Measurements from ENCODE around the gene TRANK1.

The TRANK1 gene

GRCh38 chr3:36833160-36833814, 111.6 kb downstream of the TRANK1 start:
- DNase-seq, result no peak

- DNase-seq, result no peak
Measured at GRCh38 chr3:36832406-36832805, 112.4 kb downstream of the TRANK1 start.

DNA sequence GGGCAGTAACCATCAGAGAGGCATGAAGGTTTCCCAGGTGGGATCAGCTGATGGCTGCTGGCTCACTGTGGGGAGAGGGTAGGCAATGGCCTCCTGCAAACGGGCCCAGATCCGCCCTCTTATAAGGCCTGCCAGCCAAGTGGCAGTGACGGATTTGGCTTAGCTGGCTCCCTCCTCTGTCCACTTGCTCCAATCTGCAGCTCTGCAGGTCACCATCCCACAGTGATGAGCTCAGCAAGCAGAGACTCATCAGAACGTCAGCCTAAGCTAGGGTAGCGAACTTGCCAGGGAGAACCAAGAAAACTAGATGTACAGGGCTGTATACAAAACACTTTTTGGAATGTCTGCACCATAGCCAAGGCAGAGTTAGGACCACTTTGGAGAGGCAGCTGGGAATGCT, 117.7 kb downstream of the TRANK1 start:
- no peak for DNase-seq

DNA sequence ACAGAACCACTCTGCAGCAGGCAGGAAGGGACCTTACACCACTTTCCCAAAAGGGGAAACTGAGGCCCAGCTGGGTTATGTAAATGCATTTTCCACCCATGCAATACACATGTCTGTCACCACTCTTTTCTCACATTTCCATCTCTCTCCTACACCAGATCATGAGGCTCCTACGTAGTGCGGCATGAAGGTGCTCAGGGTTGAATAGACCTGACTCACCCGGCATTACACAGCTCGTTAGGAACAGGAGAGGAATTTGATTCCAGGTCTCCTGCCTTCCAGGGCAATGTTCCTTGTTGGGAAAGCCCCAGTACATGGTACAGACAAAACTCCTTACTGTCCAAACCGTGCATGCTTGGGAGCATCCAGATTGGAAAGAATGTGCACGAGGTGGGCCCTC, 118.6 kb downstream of the TRANK1 start:
- DNase-seq, result no peak

GRCh38 chr3:36824443-36824842, 120.4 kb downstream of the TRANK1 start:
- no peak for DNase-seq

DNA sequence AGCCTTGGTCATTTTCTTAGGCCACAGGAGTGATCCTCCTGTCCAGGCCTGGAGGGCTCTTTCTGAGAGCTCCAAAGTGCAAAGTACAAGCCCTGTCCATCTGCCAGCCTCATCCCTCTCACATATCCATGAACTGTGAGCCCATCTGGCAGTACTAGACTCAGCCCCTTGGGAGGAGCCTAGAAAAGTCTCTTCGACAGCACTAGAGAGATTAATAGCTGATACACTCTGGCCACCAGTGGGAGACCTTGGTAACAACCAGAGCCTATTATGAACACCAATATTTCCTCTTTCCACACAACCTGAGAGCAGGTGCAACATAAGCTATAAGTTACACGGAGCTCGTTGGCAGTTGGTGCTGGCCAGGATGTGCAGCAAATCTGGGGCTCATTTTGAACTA, 121.0 kb downstream of the TRANK1 start:
- no peak for DNase-seq

DNA sequence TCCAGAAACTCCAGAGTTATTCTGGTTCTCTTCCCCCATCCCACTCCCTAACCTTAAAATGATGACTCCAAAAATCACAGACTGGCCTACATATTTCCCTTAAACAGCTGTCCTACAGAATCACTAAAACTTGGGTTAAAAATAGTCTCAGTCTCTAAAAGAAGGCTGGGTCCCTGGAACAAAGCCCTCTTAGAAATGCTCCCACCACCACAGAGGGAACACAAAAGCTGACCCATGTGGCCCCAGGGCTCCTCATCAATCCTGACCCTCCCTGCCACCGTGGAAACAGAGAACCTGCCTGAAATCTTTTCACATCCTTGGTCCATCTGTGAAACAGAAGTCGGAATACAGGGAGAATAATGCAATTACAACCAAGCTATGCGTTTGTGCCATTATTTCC, 124.8 kb downstream of the TRANK1 start:
- no peak for DNase-seq

DNA sequence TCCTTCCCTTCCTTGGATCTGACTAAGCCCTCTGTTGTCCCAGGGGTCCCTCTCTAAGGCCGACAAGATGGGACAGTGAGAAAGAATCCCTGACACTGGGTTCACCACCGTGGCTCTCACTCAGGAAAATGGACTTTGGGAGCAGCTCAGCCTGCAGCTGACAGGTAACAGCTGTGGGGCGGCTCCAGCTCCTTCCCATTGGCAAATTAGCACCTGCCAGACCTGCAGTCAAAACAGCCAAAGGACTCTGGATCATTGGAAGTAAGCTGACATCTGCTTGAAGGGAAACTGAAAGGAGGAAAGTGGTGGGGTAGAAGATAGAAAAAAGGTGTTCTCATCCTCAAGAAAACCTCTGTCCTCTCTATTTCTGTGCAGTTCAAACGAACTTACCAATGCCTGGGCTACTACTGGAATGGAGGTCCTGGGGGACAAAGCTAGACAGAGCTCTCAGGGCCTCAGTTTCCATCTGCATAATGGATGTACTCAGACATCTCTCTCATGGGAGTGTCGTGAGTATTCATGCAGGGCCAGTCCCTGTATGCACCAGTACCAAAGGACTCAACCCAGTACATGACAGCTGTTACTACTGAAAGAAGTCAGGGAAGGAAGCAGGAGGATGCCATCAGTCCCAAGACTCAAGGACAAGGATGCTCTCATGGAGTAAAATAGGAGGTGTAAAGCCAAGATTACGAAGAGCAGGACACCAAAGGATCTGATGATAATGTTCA, 126.9 kb downstream of the TRANK1 start:
- no peak for DNase-seq

DNA sequence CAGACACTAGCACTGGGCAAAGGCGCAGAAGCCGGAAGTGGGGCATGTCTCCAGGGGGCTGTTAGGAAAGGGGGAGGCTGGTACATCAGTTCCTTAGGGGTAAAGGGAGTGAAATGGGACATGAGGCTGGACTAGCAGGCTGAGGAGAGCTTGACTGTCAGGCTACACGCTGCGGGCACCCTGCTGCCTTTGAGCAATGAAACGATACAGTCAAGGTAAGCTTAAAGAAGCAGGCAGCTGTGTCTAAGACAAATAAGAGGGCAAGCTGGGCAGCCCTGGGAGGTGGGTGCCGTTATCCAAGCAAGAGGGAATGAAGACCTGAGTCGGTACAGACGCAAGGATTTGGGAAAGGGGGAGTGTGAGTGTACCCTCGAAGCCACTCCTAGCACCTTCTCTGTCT, 129.5 kb downstream of the TRANK1 start:
- DNase-seq, result no peak

DNA sequence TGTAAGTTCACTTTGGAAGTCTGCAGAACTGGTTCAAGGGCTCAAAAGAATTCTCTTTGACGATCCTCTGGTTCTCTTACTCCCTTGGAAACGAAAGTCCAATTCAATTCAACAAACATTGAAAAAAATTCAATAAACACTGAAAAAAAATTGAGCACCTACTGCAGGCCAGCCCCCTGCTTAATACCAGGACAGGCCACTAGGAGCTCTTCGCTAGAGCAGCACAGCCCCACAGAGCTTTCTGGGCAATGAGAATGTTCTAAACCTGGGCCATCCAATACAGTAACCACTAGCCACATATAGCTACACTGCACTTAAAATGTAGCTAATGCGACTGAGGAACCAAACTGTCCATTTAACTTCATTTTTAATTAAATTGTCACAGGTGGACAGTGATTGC, 130.1 kb downstream of the TRANK1 start:
- peak; percentile 11 for DNase-seq

DNA sequence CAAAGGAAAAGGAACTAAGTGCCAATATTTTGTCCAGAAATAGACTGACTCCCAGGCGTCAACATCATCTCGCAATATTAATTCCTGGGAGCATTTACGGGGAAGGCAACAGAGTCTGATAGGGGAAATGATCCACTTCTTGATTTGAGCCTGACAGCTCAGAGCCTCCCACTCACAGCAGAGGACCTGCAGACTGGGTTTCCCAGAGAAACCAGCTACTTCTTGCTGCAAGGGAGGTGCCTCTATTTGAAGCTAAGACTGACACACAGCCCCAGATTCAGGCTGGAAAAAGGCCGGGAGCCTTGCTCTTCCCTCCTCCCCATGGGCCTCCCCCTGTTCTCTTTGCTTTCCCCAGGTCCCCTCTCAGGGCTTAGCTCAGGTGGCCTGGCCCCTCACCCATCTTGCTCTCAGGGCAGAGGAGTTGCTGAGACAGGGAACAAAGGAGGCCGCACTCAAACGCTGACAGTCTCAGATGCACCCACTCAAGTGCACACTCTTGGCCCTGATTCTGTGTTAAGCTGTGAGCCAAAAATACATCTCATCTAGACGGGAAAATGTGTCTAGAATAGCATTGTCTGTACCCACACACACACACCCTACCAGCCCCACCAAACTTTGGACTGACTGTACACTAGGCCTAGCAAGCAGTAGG, 130.7 kb downstream of the TRANK1 start:
- DNase-seq, result no peak

- no peak for DNase-seq
Measured at GRCh38 chr3:36813305-36813704, 131.5 kb downstream of the TRANK1 start.

- no peak for DNase-seq
Measured at GRCh38 chr3:36812240-36812639, 132.6 kb downstream of the TRANK1 start.

DNA sequence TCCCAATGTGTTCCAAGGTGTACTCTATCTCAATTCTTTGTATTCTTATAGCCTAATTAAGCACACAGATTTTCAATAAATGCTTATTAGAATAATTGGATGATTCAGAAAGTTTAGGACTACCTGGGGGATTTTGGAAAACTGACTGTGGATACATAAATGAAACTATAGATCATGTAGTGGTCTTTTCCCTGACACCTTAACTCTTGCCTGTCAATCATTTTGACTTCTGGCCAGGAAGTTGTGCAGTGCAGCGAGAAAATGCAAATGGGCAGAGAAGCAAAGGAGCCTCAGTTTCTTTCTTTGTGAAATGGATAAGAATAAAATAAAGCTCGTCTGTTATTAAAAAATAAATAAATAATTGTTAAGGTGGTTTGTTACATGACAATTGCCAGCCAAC, 133.1 kb downstream of the TRANK1 start:
- DNase-seq, result no peak

GRCh38 chr3:36804295-36805055, 140.4 kb downstream of the TRANK1 start:
- DNase-seq, result no peak

- DNase-seq, result no peak
Measured at GRCh38 chr3:36803091-36803791, 141.6 kb downstream of the TRANK1 start.

DNA sequence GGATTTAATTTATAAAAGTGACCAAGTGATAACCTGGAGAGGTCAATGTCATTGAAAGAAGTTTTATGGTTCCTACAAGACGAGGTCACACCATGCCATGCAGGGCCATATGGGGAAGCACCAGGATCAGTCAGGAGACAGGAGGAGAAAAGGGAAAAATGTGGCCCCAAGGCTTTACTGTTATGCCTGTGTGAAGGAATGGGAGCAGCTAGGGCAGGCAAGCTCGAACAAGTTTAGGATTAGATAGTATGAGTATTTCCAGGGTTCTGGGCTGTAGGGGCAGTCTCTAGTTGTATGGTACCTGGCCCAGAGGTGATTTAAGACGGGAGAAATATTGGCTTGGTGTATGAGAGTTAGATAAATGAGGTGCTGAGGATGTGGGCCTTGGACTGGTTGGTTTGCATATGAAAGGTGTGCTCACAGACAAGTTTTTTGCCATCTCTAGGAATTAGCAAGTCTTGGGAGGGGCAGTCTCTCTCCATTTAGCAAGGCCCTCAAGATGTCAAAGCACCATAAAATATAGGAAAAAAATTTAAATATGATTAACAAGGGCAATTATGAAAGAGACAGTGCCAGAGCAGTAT, 144.2 kb downstream of the TRANK1 start:
- no peak for DNase-seq

GRCh38 chr3:36796881-36797280, 148.0 kb downstream of the TRANK1 start:
- DNase-seq, result no peak

GRCh38 chr3:36796161-36796560, 148.7 kb downstream of the TRANK1 start:
- no peak for DNase-seq

DNA sequence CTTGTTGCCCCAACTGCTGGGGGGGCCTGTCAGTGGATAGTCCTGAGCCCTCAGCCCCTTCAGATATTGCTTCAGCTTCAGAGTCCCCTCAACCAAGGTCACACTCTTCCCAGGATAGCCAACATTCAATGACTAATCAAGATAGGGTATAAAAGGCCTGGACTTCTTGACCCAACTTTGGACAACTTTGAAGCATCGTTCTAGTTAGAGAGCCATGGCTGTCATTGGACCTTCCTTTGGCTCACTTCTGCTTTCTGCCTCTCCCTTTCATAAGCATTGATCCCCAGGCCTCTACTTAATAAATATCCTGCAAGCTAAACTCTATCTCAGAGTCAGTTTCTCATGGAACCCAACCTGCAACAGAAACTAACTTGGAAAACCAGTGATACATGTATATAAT, 149.2 kb downstream of the TRANK1 start:
- DNase-seq, result no peak

GRCh38 chr3:36792342-36792741, 152.5 kb downstream of the TRANK1 start:
- DNase-seq, result peak; percentile 56

GRCh38 chr3:36790765-36791164, 154.1 kb downstream of the TRANK1 start:
- no peak for DNase-seq

All from hematopoietic multipotent progenitor cell treated with erythropoietin and hydrocortisone succinate and interleukin-3 and kit ligand, for 6 days (in vitro differentiated cells).